ENCODE data around the gene FOXRED2.
"Not testable (repeated sequence)": the region's sequence is repeated elsewhere in the genome, so short reads cannot be mapped to it uniquely, and the experiment has no call there.

The FOXRED2 gene

DNA sequence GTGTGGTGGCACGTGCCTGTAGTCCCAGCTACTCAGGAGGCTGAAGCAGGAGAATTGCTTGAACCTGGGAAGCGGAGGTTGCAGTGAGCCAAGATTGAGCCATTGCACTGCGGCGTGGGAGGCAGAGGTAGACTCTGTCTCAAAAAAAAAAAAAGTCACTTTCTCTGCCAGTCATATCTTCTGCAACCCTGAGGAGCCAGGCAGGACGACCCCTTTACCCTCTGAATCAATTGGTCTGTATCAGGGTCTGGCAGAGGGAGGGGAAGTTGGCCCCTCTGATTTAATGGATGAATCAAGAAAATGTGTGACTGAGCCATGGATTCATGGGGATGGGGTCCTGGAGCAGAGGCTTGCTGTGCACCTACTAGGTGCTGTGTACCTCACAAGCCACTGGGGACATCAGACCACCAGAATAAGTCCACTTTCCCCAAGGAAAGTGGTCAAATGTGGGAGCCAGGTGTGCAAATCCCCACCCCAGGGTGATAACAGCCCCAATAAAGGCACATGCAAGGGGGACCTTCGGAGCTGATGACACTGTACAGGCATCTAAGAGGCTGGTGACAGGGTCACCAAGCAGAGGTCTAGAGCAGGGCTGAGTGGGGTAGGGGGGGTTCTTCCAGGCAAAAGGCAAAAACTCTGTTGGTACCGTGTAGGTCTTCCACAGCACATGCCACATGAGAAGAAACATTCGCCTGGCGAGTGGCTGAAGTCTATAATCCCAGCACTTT lies 54.4 kb downstream of the FOXRED2 start:
- no peak for DNase-seq (ENCODE audit: low read depth in 2 of 2)

DNA sequence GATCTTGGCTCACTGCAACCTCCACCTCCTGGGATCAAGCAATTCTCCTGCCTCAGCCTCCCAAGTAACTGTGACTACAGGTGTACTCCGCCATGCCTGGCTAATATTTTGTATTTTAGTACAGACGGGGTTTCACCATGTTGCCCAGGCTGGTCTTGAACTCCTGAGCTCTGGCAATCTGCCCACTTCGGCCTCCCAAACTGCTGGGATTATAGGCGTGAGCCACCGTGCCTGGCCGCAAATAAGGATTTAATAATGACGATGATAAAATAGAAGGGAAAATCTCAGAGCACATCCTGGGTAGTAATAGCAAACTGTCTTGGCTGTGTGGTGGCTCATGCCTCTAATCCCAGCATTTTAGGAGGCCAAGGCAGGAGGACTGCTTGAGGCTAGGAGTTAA lies 55.9 kb downstream of the FOXRED2 start:
- not testable (repeated sequence) for DNase-seq (ENCODE audit: low read depth in 2 of 2)

DNA sequence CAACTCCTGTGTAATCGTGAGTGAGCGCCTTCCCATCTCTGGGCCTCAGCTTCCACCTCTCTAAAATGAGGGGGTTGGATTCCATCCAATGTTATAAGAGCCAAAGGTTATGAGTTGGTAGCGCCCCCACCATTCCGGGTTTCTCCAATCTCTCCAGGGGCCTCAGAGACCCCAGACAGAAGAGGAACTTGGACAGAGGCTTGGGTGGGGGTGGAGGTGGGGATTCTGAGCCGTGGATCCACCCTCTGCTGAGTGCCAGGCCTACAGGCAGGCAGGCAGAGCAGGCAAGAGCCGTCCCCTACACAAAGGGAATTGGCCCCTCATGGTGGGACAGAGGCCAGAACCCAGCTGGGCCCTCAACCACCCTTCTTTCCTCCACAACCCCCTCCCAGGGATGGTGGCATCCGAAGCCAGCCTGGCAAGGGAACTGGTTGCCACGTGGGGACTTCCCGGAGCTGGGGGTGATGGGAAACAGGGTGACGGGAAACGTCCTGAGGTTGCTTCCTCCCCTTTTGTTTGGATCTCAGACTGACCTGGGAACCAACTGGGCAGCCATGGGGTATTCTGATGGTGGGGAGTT lies 57.2 kb downstream of the FOXRED2 start:
- DNase-seq (ENCODE audit: low read depth in 2 of 2), result no peak

GRCh38 chr22:36447632-36448031 lies 59.2 kb downstream of the FOXRED2 start:
- no peak for DNase-seq (ENCODE audit: low read depth in 2 of 2)

DNA sequence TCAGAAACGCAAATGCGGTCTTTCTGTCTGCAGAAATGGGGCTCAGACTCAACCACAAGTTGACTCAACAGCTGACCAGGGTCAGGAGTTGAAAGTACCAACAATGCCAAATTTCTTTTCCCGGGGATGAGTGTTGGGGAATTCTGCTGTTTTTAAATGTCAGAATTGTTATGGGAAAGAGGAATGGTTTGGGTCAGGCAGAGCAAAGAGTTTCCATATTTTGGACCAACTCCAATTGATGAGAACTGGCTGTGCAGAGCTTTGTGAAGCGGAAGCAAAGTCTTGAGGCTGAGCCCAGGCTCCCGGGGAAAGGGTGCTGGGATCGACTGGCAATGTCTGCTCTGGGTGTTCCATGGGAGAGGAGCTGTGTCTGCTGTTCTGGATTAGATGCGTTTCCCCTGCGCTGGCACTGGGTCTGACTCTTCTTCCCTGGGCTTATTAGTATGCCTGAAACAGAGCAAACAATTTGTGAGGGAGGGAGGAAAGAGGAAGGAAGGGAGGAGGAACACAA lies 61.6 kb downstream of the FOXRED2 start:
- DNase-seq (ENCODE audit: low read depth in 2 of 2), result no peak

DNA sequence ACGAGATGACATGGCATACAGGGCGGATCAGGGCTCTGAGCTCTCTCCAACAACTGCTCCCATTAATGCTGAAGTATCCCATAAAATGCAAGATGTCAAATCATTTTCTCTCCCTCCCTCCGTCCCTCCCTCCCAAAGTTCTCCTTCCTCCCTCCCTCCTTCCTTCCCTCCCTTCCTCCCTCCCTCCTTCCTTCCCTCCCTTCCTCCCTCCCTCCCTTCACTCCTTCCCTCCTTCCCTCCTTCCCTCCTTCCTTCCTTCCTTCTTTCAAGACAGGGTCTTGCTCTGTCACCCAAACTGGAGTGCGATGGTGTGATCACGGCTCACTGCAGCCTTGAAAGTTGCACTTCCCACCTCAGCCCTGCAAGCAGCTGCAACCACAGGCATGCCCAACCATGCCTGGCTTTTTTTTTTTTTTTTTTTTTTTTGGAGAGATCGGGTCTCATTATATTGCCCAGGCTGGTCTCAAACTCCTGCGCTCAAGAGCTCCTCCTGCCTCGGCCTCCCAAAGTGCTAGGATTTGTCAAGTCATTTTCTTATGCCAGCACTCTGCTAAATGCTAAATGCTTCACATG lies 63.6 kb downstream of the FOXRED2 start:
- DNase-seq (ENCODE audit: low read depth in 2 of 2), result no peak

GRCh38 chr22:36442506-36443197 lies 64.2 kb downstream of the FOXRED2 start:
- DNase-seq (ENCODE audit: low read depth in 2 of 2), result no peak

GRCh38 chr22:36440429-36441002 lies 66.3 kb downstream of the FOXRED2 start:
- DNase-seq (ENCODE audit: low read depth in 2 of 2), result no peak

DNA sequence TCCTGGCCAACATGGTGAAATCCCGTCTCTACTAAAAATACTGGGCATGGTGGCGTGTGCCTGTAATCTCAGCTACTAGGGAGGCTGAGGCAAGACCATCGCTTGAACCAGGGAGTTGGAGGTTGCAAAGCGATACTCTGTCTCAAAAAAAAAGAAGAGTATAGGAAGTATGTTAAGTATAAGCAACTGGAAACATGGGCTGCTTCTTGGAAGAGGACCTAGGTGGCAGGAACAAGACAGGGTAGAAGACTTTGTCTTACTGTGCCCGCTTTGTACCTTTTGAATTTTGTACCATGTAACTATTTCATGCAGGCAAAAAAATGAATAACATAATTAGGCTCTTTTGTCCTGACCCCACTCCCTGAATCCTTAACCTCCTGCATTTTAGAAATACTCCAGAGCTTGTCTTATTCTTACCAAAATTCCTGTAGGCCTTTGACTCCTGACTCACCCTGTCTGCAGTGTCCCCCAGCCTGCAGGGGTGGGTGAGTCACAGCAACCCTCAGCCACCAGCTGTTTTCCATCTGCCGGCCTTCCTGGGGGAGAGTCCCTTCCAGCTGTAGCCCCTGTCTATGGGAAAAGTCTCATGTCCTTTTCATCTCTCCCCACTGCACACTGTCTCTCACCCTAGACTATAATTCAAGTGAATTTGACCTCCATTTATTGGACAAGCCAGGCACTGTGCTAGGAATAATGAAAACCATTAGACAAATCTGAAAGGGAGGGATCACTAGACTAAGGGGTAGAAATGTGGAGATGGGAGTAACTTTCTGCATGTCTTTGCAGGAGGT lies 67.2 kb downstream of the FOXRED2 start:
- peak in 1 of 2 donors; percentile 17 for DNase-seq (ENCODE audit: low read depth in 2 of 2)

Measured in stimulated activated CD8-positive, alpha-beta memory T cell treated with anti-CD3 and anti-CD28 coated beads, Interleukin-15, amount 100 ng/mL, for 4 hours (primary cell).